Breast epithelium (tissue), 4 donors: ENCODE results near the gene PARP12. TPM values are rescaled to one million over a fixed set of nuclear protein-coding genes. Genes with fewer than 3 reads are reported as not detected.

Experiments used
- DNase-seq, 2 donors: peaks; one replicate each; pipeline ENCODE4 v3.0.0-alpha.2; 2019; ENCODE audit warnings: low spot score in 2 of 2
- H3K27ac ChIP-seq, 2 donors: fragments of 200-600 bp; sonication (generic) in 1 of 2; one replicate each; pipeline ENCODE4 v1.5.1; 2016 to 2019; ENCODE audit warnings: mild to moderate bottlenecking in 1 of 2
- H3K27me3 ChIP-seq, 2 donors: fragments of 200-600 bp; sonication (generic) in 1 of 2; one replicate each; pipeline versions ENCODE4 v1.5.1 to v1.6.0; 2017 to 2019; ENCODE audit warnings: control low read depth in 1 of 2, mild to moderate bottlenecking in 1 of 2
- H3K36me3 ChIP-seq: fragments of 200-600 bp; one replicate; pipeline ENCODE4 v1.5.1; 2019
- H3K4me1 ChIP-seq, 2 donors: fragments of 200-600 bp; sonication (generic); one replicate each; pipeline ENCODE4 v1.5.1; 2016 to 2019; ENCODE audit warnings: control low read depth in 1 of 2
- H3K4me3 ChIP-seq, 3 donors: fragments of 200-600 bp; sonication (generic); 1 replicate in 2 of 3; 2 replicates in 1 of 3; pipeline ENCODE4 v1.5.1; 2016 to 2019; ENCODE audit warnings: mild to moderate bottlenecking in 3 of 3, moderate library complexity in 2 of 3
- H3K9me3 ChIP-seq, 2 donors: fragments of 200-600 bp; sonication (generic) in 1 of 2; one replicate each; pipeline ENCODE4 v1.5.1; 2016 to 2019; ENCODE audit warnings: control low read depth in 1 of 2
- POLR2A ChIP-seq: fragments of 450-650 bp; IDR thresholded peaks from one replicate; pipeline ENCODE4 v1.6.1; 2016; ENCODE audit warnings: antibody characterized with exemption, mild to moderate bottlenecking, moderate library complexity
- POLR2AphosphoS5 ChIP-seq, 3 donors: sonication (generic); formaldehyde crosslinking; IDR thresholded peaks; one replicate each; pipeline ENCODE4 v1.6.1; 2017; ENCODE audit warnings: antibody characterized with exemption in 3 of 3
- intact Hi-C: fragments of 100-400 bp; cut with DNase I; formaldehyde crosslinking; loops from one replicate; pipeline ENCODE4 v1.15.1; 2023; ENCODE audit warnings: low total_unique reads
- total RNA-seq, 3 donors: library from RNA; depleted of rRNA; stranded (reverse); fragments of >200 nt; gene quantifications; one replicate each; pipeline ENCODE4 v1.1.0, GENCODE V29; 2016
- TF ChIP-seq, protein P1 (sequence below), 3 donors: fragments of 450-650 bp; IDR thresholded peaks; one replicate each; pipeline ENCODE4 v1.5.1; 2016 to 2017; ENCODE audit warnings: antibody characterized with exemption in 3 of 3, mild to moderate bottlenecking in 3 of 3, moderate library complexity in 3 of 3

PARP12 gene
- total RNA-seq, 3 donors from 2014 or later = 24.8 to 44.9 (median 40.6) TPM

DNA sequence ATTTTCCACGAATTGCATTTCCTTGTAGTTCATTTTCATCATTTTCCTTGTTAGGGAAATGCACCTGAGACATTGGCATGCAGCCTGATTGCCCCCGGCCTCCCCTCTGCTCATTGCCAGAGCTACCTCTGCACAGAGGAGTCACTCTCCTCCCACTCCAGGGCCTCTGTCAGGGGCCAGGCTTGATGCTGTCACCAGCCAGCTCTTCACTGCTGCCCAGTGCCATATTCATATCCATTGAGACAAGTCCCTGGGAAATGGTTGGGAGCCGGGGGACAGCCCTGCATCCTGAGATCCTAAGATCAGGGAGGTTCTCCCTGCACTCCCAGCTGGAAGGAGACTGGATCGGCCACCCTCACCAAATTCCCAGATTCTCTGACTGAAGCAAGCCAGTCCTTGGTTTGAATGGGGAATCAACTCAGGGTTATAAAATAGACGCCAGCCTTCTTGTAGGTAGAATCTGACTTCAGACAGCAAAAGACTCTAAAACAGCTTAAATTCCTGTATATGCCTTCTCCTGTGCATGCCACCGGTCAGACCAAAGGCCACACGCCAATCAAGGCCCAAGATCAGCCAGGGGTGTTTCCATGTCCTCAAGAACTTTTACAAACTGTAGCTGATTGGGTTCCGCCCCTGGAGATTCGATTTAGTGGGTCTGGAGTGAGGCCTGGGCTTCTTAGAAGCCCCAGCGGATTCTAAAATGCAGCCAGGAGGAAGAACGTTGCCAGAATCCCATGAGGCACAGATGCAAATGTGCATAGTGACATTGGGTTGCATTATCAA, 86.5 kb downstream of the PARP12 start:
- no peak overlapping the region for H3K4me3 ChIP-seq
- TF ChIP-seq POLR2A (no peak), POLR2AphosphoS5 (IDR thresholded peaks at IDR 0.05) (no peak)
- TF ChIP-seq, protein P1, sequence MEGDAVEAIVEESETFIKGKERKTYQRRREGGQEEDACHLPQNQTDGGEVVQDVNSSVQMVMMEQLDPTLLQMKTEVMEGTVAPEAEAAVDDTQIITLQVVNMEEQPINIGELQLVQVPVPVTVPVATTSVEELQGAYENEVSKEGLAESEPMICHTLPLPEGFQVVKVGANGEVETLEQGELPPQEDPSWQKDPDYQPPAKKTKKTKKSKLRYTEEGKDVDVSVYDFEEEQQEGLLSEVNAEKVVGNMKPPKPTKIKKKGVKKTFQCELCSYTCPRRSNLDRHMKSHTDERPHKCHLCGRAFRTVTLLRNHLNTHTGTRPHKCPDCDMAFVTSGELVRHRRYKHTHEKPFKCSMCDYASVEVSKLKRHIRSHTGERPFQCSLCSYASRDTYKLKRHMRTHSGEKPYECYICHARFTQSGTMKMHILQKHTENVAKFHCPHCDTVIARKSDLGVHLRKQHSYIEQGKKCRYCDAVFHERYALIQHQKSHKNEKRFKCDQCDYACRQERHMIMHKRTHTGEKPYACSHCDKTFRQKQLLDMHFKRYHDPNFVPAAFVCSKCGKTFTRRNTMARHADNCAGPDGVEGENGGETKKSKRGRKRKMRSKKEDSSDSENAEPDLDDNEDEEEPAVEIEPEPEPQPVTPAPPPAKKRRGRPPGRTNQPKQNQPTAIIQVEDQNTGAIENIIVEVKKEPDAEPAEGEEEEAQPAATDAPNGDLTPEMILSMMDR (IDR thresholded peaks at IDR 0.05) = no peak
- H3K4me1 ChIP-seq = no peaks in the 10 kb centered on the region
- H3K27ac ChIP-seq = no peak overlapping the region
- no peaks in the 10 kb centered on the region for H3K9me3 ChIP-seq
- no peak for DNase-seq
- H3K36me3 ChIP-seq = no peaks in the 10 kb centered on the region
- intact Hi-C loops = no loop called here
- H3K27me3 ChIP-seq = no peaks in the 10 kb centered on the region

DNA sequence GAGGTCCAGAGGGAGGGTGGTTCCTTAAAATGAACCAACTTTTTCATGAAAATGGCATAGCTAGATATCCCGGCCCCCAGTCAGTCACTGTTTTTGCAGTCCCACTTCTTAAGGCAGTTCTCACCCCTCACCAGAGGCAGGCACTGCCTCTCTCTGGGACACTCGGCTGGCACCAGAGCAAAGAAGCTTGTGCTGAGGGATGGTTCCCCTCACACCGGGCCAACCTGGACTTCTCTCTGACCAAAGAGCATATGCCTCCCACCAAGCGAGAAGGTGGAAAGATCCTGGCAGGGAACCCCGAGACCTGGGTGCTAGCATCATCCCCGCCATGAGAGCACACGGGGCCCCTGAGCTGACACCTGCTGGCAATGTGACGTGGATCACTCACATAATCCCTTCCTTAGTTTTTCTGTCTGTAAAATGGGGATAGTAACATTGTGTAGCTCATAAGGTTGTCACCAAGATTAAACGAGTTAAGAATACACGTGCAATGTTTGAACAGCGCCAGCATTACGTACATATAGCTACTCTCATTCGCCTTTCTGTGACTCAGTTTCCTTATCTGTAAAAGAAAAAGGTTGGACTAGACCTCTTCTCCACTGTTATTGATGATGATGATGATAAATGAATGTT, 88.5 kb downstream of the PARP12 start:
- no peaks in the 10 kb centered on the region for H3K27me3 ChIP-seq
- no peaks in the 10 kb centered on the region for H3K36me3 ChIP-seq
- H3K9me3 ChIP-seq = no peaks in the 10 kb centered on the region
- TF ChIP-seq POLR2AphosphoS5 (IDR thresholded peaks at IDR 0.05) = no peak
- TF ChIP-seq, protein P1 (IDR thresholded peaks at IDR 0.05) = no peak
- no peak for TF ChIP-seq POLR2A
- no peak overlapping the region for H3K4me3 ChIP-seq
- no peak overlapping the region for H3K27ac ChIP-seq
- no peaks in the 10 kb centered on the region for H3K4me1 ChIP-seq
- intact Hi-C loops = no loop called here
- DNase-seq = no peak

Other genes starting within 250 kb of the PARP12 start
- gene TBXAS1, start 233.7 kb downstream of the PARP12 start, total RNA-seq = 10 to 100 TPM; 17.7 to 59.8 (median 17.9) TPM
- gene KDM7A, start 114.0 kb upstream of the PARP12 start, total RNA-seq = 10 to 100 TPM; 33.1 to 37.1 (median 34.7) TPM